Uterus (tissue), 4 donors: Measurements from ENCODE around the gene OR9K2. TPM values are rescaled to one million over a fixed set of nuclear protein-coding genes. Genes with fewer than 3 reads are reported as not detected.

ENCODE experiments used
- DNase-seq, 2 donors: peaks; one replicate each; pipeline ENCODE4 v3.0.0-alpha.2; 2019 to 2020
- H3K27ac ChIP-seq, 2 donors: fragments of 200-600 bp; sonication (generic); 1 replicate in 1 of 2; 2 replicates in 1 of 2; pipeline ENCODE4 v1.5.1; 2016 to 2018
- H3K27me3 ChIP-seq, 2 donors: fragments of 200-600 bp; sonication (generic); one replicate each; pipeline ENCODE4 v1.5.1; 2018 to 2019; ENCODE audit warnings: control low read depth in 1 of 2
- H3K36me3 ChIP-seq, 2 donors: fragments of 200-600 bp; sonication (generic); one replicate each; pipeline ENCODE4 v1.5.1; 2019; ENCODE audit warnings: control low read depth in 1 of 2
- H3K4me1 ChIP-seq, 2 donors: fragments of 200-600 bp; sonication (generic); one replicate each; pipeline ENCODE4 v1.5.1; 2018 to 2019; ENCODE audit warnings: control low read depth in 1 of 2
- H3K4me3 ChIP-seq, 2 donors: fragments of 200-600 bp; sonication (generic); 1 replicate in 1 of 2; 2 replicates in 1 of 2; pipeline ENCODE4 v1.5.1; 2018 to 2019; ENCODE audit warnings: mild to moderate bottlenecking in 1 of 2
- H3K9me3 ChIP-seq, 2 donors: fragments of 200-600 bp; sonication (generic); one replicate each; pipeline ENCODE4 v1.5.1; 2019; ENCODE audit warnings: control low read depth in 1 of 2
- POLR2A ChIP-seq, 2 donors: fragments of 450-650 bp; IDR thresholded peaks; one replicate each; pipeline ENCODE4 v1.6.1; 2016; ENCODE audit warnings: antibody characterized with exemption in 2 of 2, mild to moderate bottlenecking in 1 of 2, moderate library complexity in 1 of 2
- intact Hi-C: fragments of 100-400 bp; cut with DNase I; formaldehyde crosslinking; loops from one replicate; pipeline ENCODE4 v1.15.1; 2023; ENCODE audit warnings: low total_unique reads
- total RNA-seq, 4 donors: library from RNA; depleted of rRNA in 3 of 4; stranded (reverse); fragments of >200 nt in 3 of 4; gene quantifications; one replicate each; pipeline versions ENCODE4 v1.1.0 to v1.2.4, GENCODE V29; 2014 to 2023
- TF ChIP-seq, protein P1 (sequence below), 4 experiments: fragments of 200-600 bp in 2 of 4; fragments of 450-650 bp in 2 of 4; sonication (generic) in 2 of 4; IDR thresholded peaks; one replicate each; pipeline ENCODE4 v1.5.1; 2016 to 2019; ENCODE audit warnings: antibody characterized with exemption in 4 of 4, mild to moderate bottlenecking in 2 of 4, moderate library complexity in 1 of 4
- donor health status: DM: yes; HTN: yes; CAD: no.

Gene OR9K2, protein sequence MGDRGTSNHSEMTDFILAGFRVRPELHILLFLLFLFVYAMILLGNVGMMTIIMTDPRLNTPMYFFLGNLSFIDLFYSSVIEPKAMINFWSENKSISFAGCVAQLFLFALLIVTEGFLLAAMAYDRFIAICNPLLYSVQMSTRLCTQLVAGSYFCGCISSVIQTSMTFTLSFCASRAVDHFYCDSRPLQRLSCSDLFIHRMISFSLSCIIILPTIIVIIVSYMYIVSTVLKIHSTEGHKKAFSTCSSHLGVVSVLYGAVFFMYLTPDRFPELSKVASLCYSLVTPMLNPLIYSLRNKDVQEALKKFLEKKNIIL
- not detected for total RNA-seq

DNA sequence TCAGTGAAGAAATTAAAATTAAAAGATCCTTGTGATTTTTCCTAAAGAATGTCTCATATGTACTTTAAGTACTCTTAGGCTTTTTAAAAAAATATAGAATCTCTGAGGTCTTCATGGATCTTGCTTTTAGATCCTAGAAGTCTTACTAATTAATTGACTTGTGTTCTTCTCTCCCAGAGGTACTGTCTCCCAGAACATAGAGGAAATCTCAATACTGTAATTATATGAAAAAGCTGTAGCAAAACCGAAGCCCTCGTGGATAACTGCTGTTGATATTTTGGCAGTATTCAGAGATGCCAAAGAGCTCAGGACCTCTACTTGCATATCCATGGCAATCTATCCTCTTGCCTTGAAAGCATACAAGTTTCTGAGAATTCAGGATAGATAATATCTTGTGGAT, at the start of gene OR9K2:
OR9K2 (plus strand) TSS at position 301 of the 400 bp plus-strand sequence. CDS start 3,429 bp downstream, outside the sequence.
- Histone ChIP-seq H3K27ac (no peak within 1 kb of the TSS), H3K9me3 (no peaks in the 10 kb centered on the region), H3K36me3 (no peaks in the 10 kb centered on the region), H3K4me3 (no peak within 1 kb of the TSS), H3K27me3 (no peaks in the 10 kb centered on the region), H3K4me1 (no peaks in the 10 kb centered on the region)
- DNase-seq = no peak
- intact Hi-C loops = no loop called here
- TF ChIP-seq, protein P1, sequence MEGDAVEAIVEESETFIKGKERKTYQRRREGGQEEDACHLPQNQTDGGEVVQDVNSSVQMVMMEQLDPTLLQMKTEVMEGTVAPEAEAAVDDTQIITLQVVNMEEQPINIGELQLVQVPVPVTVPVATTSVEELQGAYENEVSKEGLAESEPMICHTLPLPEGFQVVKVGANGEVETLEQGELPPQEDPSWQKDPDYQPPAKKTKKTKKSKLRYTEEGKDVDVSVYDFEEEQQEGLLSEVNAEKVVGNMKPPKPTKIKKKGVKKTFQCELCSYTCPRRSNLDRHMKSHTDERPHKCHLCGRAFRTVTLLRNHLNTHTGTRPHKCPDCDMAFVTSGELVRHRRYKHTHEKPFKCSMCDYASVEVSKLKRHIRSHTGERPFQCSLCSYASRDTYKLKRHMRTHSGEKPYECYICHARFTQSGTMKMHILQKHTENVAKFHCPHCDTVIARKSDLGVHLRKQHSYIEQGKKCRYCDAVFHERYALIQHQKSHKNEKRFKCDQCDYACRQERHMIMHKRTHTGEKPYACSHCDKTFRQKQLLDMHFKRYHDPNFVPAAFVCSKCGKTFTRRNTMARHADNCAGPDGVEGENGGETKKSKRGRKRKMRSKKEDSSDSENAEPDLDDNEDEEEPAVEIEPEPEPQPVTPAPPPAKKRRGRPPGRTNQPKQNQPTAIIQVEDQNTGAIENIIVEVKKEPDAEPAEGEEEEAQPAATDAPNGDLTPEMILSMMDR (IDR thresholded peaks at IDR 0.05) = no peak
- no peak for TF ChIP-seq POLR2A (IDR thresholded peaks at IDR 0.05)

DNA sequence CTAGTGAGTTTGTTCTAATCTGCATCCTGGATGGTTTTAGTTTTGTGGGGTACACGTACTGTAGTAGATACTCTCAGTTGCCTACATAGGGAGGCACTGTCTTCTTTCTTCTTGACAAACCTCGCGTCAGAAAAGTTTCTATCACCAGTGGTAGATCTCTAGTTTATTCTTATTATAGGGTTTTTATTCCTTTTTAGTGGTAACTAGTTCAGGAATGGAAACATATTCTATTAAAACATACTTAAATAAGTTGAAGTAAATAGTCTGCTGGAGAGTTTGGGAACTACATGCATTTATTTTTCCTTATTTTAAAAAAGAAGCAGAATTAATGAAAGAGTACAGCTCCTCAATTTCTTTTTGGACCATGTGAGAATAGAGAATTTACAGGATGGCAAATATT, 33.6 kb upstream of the OR9K2 start:
- no peaks in the 10 kb centered on the region for H3K4me1 ChIP-seq
- H3K4me3 ChIP-seq = no peak overlapping the region
- H3K27ac ChIP-seq = no peak overlapping the region
- no peaks in the 10 kb centered on the region for H3K36me3 ChIP-seq
- no peak for DNase-seq
- intact Hi-C loops = no loop called here
- no peaks in the 10 kb centered on the region for H3K9me3 ChIP-seq
- TF ChIP-seq POLR2A (IDR thresholded peaks at IDR 0.05) = no peak
- TF ChIP-seq, protein P1 (IDR thresholded peaks at IDR 0.05) = no peak
- no peaks in the 10 kb centered on the region for H3K27me3 ChIP-seq

DNA sequence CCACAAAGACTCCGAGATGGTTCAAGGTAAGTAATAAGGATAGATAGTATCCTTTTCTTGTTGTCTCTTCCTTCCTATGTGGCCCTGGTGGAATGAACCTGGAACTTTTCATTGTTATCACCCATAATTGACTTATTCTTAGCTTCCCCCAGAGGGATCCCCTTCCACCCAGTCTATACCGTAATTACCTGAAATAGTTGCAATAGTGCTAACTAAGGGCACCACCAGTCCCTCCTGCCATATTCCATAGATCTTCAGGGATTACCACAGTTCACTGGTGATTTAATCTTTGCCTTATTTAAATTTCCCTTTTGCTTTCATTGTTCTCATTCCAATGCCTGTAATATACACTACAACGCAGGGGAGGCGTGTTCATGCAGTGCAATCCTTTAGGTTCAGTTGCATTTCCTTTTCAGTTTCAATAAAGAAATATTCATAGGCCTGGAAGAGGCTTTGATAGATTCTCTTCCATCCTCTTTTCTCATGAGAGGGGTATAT, 13.8 kb upstream of the OR9K2 start:
- TF ChIP-seq, protein P1 (IDR thresholded peaks at IDR 0.05) = no peak
- TF ChIP-seq POLR2A (IDR thresholded peaks at IDR 0.05) = no peak
- Histone ChIP-seq H3K36me3 (no peaks in the 10 kb centered on the region), H3K4me3 (no peak overlapping the region), H3K9me3 (no peaks in the 10 kb centered on the region), H3K27me3 (no peaks in the 10 kb centered on the region), H3K27ac (no peak overlapping the region), H3K4me1 (no peaks in the 10 kb centered on the region)
- intact Hi-C loops = no loop called here
- no peak for DNase-seq

DNA sequence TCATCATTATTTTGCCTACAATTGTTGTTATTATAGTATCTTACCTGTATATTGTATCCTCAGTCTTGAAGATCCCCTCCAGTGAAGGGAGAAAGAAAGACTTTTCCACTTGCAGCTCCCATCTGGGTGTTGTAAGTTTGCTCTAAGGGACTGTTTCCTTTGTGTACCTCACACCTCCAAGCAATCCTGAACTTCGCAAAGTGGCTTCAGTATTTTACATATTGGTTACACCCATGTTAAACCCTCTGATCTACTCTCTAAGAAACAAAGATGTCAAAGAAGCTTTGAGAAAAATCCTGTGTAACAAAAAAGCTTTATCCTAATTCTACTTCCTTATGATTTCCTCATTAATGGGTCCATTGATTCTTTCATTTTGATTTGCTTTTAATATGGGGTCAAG, 10.1 kb upstream of the OR9K2 start:
- H3K9me3 ChIP-seq = no peaks in the 10 kb centered on the region
- no peak for DNase-seq
- H3K27ac ChIP-seq = no peak overlapping the region
- no peaks in the 10 kb centered on the region for H3K36me3 ChIP-seq
- no peak overlapping the region for H3K4me3 ChIP-seq
- intact Hi-C loops = no loop called here
- no peaks in the 10 kb centered on the region for H3K4me1 ChIP-seq
- H3K27me3 ChIP-seq = no peaks in the 10 kb centered on the region
- TF ChIP-seq, protein P1 (IDR thresholded peaks at IDR 0.05) = no peak

DNA sequence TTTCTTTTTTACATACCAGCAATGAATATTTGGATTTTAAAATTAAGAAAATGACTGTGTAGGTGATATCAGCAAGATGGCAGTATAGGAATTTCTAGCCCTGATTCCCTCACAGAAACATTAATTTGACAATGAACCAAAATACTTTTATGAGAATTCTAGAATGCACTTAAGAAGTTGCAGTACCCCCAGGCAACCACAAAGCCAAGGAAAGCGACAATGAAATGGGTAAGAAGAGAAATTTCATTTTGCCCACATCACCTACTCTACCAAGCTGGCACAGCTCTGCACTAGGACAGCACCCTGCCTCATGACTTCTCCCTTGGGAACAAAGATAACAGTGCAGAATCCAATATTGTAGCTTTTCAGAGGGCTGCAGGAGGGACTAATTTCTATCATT, 6.6 kb downstream of the OR9K2 start:
- H3K27ac ChIP-seq = no peak overlapping the region
- H3K4me3 ChIP-seq = no peak overlapping the region
- H3K27me3 ChIP-seq = no peaks in the 10 kb centered on the region
- DNase-seq = no peak
- no peaks in the 10 kb centered on the region for H3K9me3 ChIP-seq
- TF ChIP-seq POLR2A (IDR thresholded peaks at IDR 0.05) = no peak
- TF ChIP-seq, protein P1 (IDR thresholded peaks at IDR 0.05) = no peak
- no peaks in the 10 kb centered on the region for H3K36me3 ChIP-seq
- intact Hi-C loops = no loop called here
- H3K4me1 ChIP-seq = no peaks in the 10 kb centered on the region
